Ishikawa (cell line): ENCODE results near the gene EPHA6.

ENCODE experiments used
- EP300 ChIP-seq: IDR thresholded peaks from 2 replicates; pipeline ENCODE4 v1.6.1; 2012; ENCODE audit warnings: borderline replicate concordance
- RAD21 ChIP-seq: IDR thresholded peaks from 2 replicates; pipeline ENCODE4 v1.6.1; 2012; ENCODE audit warnings: low read depth
- TF ChIP-seq, protein P1 (sequence below): IDR thresholded peaks from 2 replicates; pipeline ENCODE4 v1.6.1; 2012

DNA sequence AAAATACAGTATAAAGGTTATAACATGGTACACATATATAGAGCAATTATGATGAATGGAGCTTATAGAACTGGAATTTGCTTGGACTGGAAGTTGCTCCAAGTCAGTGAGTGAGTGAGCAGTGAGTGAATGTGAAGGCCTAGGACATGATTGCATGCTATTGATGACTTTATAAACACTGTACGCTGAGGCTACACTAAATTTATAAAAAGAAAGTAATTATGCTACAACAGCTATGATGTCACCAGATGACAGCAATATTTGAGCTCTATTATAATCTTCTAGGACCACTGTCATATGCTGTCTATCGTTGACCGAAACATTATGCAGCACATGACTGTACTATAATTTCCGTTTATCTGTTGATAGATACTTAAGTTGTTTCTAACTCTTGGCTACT, 463.3 kb downstream of the EPHA6 start:
- TF ChIP-seq EP300 (no peak), RAD21 (no peak)
- TF ChIP-seq, protein P1, sequence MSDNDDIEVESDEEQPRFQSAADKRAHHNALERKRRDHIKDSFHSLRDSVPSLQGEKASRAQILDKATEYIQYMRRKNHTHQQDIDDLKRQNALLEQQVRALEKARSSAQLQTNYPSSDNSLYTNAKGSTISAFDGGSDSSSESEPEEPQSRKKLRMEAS = no peak
